OCI-LY3 (cell line): Measurements from ENCODE around the gene ELOVL1.

ENCODE experiments used
- CTCF ChIP-seq: fragments of 200-600, 300-600 bp; sonication (generic); IDR thresholded peaks from 2 replicates; pipeline ENCODE4 v1.5.1; 2014; ENCODE audit warnings: antibody characterized with exemption, low read length, low read depth
- EZH2phosphoT487 ChIP-seq: fragments of 200-600 bp; shearing (Covaris generic); IDR thresholded peaks from 2 replicates; pipeline ENCODE4 v1.6.1; 2018; ENCODE audit warnings: antibody characterized with exemption, mixed run types, low read depth

- TF ChIP-seq CTCF (no peak), EZH2phosphoT487 (no peak)
Measured at GRCh38 chr1:43357251-43357650, 10.6 kb downstream of the ELOVL1 start.
